GM13977 (cell line): ENCODE data around the gene AP4M1.

ENCODE experiments used
- DNase-seq: peaks from one replicate; pipeline ENCODE4 v3.0.0; 2012; ENCODE audit warnings: low spot score
- in situ Hi-C: fragments of 300-500 bp; cut with MboI; formaldehyde crosslinking; loops from one replicate; pipeline ENCODE4 v1.12.0; 2022; ENCODE audit warnings: low sequenced_read_pairs, low pct_unique_long_range_greater_than_20kb, mixed read lengths, inconsistent platforms; ENCODE audit not compliant: unreplicated experiment
- TF ChIP-seq, protein P1 (sequence below): IDR thresholded peaks from 2 replicates; pipeline ENCODE4 v1.5.1; 2012; ENCODE audit warnings: mild to moderate bottlenecking, control low read depth; ENCODE audit not compliant: insufficient read depth; ENCODE audit errors: extremely low read depth, missing control alignments

The AP4M1 gene

GRCh38 chr7:100153708-100154535 is 52.5 kb downstream of the AP4M1 start:
- in situ Hi-C loops, result no loop called here
- no peak for DNase-seq
- TF ChIP-seq, protein P1, sequence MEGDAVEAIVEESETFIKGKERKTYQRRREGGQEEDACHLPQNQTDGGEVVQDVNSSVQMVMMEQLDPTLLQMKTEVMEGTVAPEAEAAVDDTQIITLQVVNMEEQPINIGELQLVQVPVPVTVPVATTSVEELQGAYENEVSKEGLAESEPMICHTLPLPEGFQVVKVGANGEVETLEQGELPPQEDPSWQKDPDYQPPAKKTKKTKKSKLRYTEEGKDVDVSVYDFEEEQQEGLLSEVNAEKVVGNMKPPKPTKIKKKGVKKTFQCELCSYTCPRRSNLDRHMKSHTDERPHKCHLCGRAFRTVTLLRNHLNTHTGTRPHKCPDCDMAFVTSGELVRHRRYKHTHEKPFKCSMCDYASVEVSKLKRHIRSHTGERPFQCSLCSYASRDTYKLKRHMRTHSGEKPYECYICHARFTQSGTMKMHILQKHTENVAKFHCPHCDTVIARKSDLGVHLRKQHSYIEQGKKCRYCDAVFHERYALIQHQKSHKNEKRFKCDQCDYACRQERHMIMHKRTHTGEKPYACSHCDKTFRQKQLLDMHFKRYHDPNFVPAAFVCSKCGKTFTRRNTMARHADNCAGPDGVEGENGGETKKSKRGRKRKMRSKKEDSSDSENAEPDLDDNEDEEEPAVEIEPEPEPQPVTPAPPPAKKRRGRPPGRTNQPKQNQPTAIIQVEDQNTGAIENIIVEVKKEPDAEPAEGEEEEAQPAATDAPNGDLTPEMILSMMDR, result no peak

DNA sequence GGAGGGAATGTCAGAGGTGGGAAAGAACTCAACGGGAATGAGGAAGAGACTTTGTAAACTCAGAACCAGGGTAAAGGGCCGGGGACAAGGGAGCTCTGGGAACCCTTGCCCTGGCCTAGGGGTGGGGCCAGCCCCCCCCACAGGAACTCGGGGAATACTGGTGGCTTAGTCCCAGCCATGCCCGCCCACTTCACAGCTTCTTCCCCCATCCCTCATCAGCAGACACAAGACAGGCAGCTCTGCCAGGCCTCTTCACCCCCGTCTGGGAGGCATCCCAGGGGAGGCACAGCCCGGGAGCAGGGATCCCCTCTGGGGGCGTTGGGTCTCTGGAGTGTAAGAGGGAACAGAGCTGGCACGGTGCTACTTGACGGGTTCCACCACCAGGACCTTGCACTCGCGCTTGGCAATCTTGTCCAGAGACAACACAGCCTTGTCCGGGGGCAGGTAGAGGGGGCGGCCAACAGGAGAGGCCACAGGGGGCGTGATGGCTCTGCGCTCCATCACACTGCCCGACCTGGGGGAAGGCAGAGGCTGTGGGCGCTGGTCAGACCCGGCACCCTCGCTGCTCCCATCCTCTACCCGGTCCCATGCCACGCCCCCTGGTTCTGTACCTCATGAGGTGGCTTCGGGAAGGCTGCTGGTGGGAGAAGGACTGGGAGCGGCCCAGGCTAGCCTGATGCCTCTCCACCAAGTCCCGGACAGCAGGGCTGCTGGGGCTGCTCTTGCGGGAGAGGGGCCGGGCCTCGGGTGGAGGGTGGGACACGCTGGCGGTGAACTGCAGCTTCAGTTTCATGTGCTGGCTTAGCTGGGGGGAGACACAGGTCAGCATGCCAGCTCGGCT is 53.4 kb downstream of the AP4M1 start:
- in situ Hi-C loops, result no loop called here
- TF ChIP-seq, protein P1, result no peak
- peak; percentile 7 for DNase-seq

DNA sequence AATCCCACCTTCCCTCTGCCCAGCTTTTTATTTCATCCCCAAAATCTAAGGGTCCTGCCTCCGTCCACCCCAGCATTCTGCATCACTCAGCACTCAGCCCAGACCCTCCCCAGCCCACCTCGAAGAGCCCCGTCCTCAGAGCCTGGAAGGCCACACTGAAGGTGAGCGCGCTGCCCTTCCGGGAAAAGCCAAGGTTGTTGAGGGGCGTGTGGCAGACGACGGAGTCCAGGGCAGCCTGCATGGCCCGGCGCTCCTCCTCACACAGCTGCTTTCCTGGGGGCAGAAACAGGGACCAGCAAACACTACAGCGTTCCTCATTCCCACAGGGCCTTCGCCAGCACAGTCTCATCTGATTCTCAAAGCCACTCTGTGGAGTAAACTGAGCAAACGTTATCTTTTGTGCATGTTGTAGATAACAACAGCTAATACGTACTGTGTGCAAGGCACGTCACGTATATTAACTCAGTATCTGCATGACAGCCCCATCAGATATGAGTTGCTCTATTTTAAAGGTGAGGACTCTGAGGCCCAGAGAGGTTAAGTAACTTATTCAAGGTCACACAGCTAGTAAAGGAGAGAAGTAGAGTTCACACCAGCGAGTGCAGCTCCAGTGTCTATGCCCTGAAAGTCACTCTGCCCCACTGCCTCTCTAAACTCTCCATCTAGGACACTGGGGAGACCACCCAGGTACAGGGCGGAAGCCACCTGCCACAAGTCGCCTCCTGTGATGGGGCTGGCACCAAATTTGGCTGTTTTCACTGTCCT is 54.3 kb downstream of the AP4M1 start:
- TF ChIP-seq, protein P1, result no peak
- DNase-seq, result peak; percentile 9
- in situ Hi-C loops, result no loop called here

DNA sequence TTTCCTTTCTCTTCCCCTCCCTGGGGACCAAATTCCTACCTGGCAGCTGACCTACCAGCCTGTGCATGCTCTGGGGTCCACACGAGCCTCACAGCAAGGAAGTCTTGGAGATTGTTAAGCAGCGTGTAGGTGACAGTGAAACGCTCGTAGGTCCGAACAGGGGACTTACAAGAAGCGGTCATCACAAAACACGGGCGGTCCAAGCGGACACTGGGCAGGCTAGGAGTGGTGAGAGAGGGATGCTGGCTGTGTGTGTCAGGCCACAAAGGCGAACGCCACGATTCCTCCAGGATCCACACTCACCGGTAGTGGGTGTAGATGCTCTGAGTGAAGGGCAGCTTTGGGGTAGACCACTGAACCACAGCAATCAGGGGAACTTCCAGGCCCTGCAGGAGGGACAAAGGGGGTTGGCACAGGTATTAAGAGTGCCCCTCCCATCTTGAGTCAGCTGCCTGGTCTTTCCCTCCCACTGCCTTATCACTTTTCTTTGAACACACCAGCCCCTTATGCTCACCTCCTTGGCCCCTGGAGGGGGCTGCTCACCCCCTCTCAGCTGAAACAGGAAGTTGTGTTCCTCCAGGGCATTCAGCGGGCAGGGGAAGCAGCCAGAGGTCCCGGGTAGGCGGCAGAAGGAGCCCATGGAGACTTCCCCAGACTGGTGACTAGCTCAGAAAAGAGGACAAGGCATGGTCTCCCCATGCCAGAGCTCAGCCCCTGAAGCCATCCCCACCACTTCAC is 55.1 kb downstream of the AP4M1 start:
- in situ Hi-C loops, result no loop called here
- TF ChIP-seq, protein P1, result no peak
- no peak for DNase-seq

GRCh38 chr7:100157069-100157333 is 55.6 kb downstream of the AP4M1 start:
- in situ Hi-C loops, result no loop called here
- peak; percentile 51 for DNase-seq
- TF ChIP-seq, protein P1, result no peak
